GM12873 (cell line): ENCODE results near the gene MOGAT3.

Experiments
- TF ChIP-seq, protein P1 (sequence below): IDR thresholded peaks from 2 replicates; pipeline ENCODE4 v1.5.1; 2012; ENCODE audit warnings: low read depth, mild to moderate bottlenecking, moderate library complexity, low read length, control low read depth; ENCODE audit not compliant: insufficient read depth; ENCODE audit errors: missing control alignments

The MOGAT3 gene

DNA sequence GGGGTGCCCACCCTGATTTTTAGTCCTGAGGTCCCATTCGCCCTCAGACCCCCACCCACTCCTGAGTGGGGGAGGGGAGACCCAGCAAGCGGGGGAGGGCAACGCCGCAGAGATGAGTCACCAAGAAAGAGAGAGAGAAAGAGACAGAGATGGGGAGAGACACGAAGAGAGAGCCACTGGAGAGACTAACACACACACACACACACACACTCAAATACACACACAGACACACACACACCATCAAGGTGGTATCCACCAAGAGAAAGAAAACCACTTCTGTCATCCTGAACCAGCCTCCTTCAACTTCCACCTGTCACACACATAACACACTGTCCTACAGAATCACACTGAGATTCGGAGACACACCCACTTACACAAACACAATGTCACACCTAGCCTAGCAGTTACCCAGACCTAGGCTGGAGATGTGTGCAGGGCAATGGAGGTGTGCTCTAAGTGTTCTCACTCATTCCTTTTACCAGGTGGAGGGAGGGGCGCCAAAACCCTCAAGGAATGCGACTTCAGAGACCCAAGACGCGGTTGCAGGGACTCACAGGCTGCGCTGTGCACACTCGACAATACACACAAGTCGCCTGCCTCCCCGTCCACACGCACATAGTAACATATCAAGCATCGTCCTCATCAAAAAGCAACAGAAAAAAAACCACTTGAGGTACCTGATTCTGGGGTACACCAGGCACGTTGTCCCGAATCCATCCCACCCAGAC, 31.6 kb downstream of the MOGAT3 start:
- TF ChIP-seq, protein P1, sequence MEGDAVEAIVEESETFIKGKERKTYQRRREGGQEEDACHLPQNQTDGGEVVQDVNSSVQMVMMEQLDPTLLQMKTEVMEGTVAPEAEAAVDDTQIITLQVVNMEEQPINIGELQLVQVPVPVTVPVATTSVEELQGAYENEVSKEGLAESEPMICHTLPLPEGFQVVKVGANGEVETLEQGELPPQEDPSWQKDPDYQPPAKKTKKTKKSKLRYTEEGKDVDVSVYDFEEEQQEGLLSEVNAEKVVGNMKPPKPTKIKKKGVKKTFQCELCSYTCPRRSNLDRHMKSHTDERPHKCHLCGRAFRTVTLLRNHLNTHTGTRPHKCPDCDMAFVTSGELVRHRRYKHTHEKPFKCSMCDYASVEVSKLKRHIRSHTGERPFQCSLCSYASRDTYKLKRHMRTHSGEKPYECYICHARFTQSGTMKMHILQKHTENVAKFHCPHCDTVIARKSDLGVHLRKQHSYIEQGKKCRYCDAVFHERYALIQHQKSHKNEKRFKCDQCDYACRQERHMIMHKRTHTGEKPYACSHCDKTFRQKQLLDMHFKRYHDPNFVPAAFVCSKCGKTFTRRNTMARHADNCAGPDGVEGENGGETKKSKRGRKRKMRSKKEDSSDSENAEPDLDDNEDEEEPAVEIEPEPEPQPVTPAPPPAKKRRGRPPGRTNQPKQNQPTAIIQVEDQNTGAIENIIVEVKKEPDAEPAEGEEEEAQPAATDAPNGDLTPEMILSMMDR = no peak

DNA sequence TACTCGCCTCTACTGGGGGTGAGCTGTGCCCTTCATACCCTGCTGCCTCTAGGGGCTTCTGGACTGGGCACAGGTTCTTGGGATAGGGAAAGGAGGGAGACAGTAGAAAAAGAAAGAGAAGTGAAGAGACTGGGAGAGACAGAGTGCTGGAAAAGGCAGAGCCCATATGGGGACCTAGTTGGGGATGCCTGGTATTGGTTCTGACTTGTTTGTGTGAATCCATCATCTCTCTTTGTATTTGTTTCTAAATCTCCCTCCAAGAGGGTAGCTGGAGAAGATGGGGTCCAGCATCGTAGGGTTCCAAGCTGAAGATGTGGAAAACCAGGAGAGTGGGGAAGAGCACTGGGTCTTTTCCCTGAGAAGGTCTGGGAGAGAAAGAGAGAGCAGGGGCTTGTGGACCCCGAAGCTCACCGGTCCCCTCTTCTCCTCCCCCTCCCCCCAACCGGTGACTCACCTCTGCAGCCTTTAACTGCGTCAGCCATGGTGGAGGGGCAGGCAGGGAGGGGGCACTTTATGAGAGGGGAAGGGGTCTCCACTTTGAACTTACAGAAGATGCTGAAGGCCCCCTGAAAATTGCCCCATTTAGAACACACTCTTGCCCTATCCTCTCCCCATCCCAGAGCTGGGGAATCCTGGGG, 32.3 kb downstream of the MOGAT3 start:
- TF ChIP-seq, protein P1 = no peak

DNA sequence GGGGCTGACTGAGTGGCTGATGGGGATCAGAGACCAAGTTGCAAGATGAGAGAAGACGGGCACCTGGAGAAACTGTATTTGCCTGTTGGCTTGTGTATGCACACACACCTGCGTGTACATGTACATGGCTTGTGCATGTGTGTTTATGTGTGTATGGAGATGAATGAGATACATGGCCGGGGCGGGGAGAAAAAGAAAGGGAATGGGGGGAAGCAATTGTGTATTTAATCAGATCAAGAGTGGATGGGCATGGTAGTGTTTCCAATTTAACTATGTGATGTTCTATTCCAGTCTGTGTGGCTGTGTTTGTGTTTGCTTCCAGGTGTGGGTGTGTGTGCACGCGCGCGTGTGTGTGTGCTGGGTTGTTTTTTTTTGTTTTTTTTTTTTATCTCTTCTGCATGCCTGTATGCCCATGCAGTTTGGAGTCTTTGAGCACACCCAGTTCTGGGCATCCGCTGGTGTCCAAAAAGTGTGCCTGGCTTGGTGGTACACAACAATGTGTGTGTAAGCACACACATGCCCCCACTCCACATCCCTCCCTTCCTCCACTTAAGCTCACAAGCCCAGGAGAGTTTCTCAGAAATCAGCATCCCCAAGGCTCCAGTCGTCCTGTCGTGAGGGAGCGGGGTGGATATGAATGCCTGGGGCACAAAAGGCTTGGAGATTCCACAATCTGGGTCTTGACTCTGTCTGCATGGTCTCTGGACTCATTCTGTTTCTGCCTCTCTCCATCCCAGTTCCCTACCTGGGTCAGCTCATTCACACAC, 33.0 kb downstream of the MOGAT3 start:
- TF ChIP-seq, protein P1 = no peak

DNA sequence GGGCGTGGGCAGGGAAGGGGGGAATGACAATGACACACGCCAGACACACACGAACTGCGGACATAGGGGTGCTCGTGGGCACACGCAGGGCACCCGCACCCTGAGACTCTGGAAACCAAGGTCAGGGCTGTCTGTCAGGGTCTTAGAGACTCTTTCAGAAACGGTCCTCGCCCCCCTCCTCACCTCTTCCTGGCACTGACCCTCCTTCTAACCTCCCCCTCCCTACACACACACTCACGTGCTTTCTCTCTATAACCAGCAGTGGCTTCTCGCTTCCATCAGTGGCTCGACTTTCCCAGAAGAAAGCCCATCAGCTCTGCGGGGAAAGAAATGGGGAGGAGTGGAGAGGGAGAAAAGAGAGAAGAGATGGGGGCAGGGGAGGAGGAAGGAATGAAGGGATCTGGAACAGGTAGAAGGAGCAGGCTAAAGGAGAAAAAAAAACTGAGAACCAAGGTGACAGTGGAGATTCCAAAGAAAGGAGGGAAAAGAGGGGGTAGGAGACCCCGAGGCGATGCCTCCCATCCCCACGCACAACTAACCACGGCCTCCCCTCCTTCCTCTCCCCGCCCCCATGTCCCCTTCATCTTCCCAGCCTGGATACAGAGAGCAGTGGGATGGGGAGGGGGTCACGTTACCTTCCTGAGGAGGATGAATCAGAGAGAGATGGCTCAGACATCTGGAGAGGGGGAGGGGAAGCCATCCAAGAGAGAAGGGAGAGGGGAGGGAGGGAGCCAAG, 33.8 kb downstream of the MOGAT3 start:
- TF ChIP-seq, protein P1 = no peak

DNA sequence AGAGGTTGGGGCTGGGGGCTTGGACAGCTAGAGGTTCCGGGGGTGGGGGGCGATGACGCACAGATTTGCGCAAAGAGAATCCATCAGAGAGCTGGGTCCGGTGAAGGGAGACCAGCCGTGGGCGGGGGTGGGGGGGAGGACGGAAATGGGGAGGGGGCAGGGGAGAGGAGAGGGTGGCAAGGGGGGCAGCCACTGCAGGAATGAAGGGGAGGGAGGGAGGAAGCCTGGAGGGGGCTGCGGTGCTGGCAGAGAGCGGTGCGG, 34.3 kb downstream of the MOGAT3 start:
- TF ChIP-seq, protein P1 = no peak

DNA sequence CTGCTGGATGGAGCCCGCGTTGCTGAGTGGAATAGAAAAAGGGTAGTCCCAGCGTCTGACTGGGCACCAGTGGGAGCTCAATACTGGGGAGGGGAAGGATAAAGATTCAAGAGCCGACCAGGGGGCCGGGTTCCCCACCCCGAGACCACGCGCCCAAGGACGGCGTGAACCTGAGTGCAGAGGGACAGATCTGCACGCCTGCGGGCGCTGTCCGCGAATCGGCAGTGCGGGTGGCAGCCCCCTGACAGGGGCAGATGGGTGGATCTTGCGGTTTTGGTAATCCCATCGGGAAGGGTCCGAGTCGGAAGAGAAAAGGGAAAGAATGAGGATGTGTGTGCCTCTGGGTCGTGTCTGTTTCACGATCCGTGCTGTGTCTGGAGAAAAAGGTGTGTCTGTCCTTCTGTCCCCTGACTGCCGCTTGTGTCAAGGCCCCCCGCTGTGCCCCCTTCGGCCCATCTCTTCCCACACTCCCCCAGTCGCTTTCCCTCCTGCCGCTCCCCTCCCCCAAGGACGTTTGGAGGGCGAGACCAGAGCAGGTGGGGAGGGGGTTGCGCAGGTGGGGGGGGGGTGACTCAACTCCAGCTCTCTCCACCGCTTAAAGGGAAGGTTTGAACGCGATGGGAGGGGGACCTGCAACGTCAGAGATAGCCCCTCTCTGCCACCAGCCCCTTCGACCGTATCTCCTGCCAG, 34.7 kb downstream of the MOGAT3 start:
- TF ChIP-seq, protein P1 = no peak
